Endothelial cell of umbilical vein (primary cell): ENCODE measurements around the gene EDA. TPM values are rescaled to one million over a fixed set of nuclear protein-coding genes. Genes with fewer than 3 reads are reported as not detected.

Experiments
- BruUV-seq: library from RNA; stranded (reverse); fragments of 400-500 nt; replicated peaks from 2 replicates; lab custom pipeline; 2021; lab: Mats Ljungman, UMichigan
- CTCF ChIA-PET: fragments of 300-600, 350-600 bp; sonication (Branson Sonifier 250); formaldehyde crosslinking; loops from one replicate; lab custom pipeline; 2021; ENCODE audit warnings: antibody characterized with exemption, inconsistent platforms; lab: Charles Lee
- POLR2A ChIA-PET: fragments of 300-600, 350-600 bp; sonication (Branson Sonifier 250); formaldehyde crosslinking; loops from one replicate; lab custom pipeline; 2021; ENCODE audit warnings: antibody characterized with exemption, inconsistent platforms; lab: Charles Lee
- DNase-seq: peaks from one replicate; pipeline ENCODE4 v3.0.0-alpha.2; 2011; ENCODE audit warnings: low read depth, low spot score
- FAIRE-seq: peaks from 2 replicates; lab custom pipeline; 2011; peaks lifted over from hg19 to GRCh38; lab: Jason Lieb, UNC
- H2AFZ ChIP-seq: 2 replicates; pipeline ENCODE4 v1.6.0; 2012; ENCODE audit warnings: low read depth, low read length, control low read depth, inconsistent platforms
- H3K27ac ChIP-seq: 2 replicates; pipeline ENCODE4 v1.5.1; 2011; ENCODE audit warnings: low read depth, mild to moderate bottlenecking, control low read depth, low read length, moderate library complexity; ENCODE audit not compliant: insufficient read depth
- H3K27me3 ChIP-seq, 2 experiments: 2 replicates each; pipeline versions ENCODE4 v1.6.0 to v1.6.1; 2011; ENCODE audit warnings: low read length in 2 of 2, mixed read lengths in 1 of 2; ENCODE audit not compliant: control insufficient read depth in 2 of 2, insufficient read depth in 2 of 2
- H3K36me3 ChIP-seq, 2 experiments: 2 replicates in 1 of 2; 3 replicates in 1 of 2; pipeline ENCODE4 v1.5.1; 2011; ENCODE audit warnings: low read length in 2 of 2, mild to moderate bottlenecking in 1 of 2, moderate library complexity in 1 of 2; ENCODE audit not compliant: control insufficient read depth in 2 of 2, insufficient read depth in 2 of 2; ENCODE audit errors: extremely low read depth in 1 of 2
- H3K4me1 ChIP-seq: 3 replicates; pipeline ENCODE4 v1.5.1; 2011; ENCODE audit warnings: mild to moderate bottlenecking, low read length; ENCODE audit not compliant: control insufficient read depth, insufficient read depth; ENCODE audit errors: extremely low read depth
- H3K4me2 ChIP-seq: 2 replicates; pipeline ENCODE4 v1.6.1; 2011; ENCODE audit warnings: low read length, control low read depth, mixed read lengths; ENCODE audit not compliant: insufficient read depth
- H3K4me3 ChIP-seq, 3 experiments: fragments of 200-600 bp in 1 of 3; sonication (generic), shearing (Covaris generic) in 1 of 3; replicated peaks in 1 of 3; 2 replicates each; pipeline ENCODE4 v1.5.1; 2011 to 2016; ENCODE audit warnings: control low read depth in 3 of 3, low read length in 3 of 3, mild to moderate bottlenecking in 2 of 3, inconsistent platforms in 1 of 3, low read depth in 1 of 3, moderate library complexity in 1 of 3; ENCODE audit not compliant: insufficient read depth in 1 of 3
- H3K79me2 ChIP-seq: 2 replicates; pipeline ENCODE4 v1.6.0; 2012; ENCODE audit warnings: low read length, inconsistent platforms; ENCODE audit not compliant: control insufficient read depth, insufficient read depth
- H3K9ac ChIP-seq: replicated peaks from 2 replicates; pipeline ENCODE3; 2011; ENCODE audit warnings: low read length, control low read depth; ENCODE audit not compliant: insufficient read depth; ENCODE audit errors: extremely low read depth
- H3K9me1 ChIP-seq: replicated peaks from 3 replicates; pipeline ENCODE4 v1.6.0; 2011; ENCODE audit warnings: mild to moderate bottlenecking, low read length; ENCODE audit not compliant: control insufficient read depth, insufficient read depth; ENCODE audit errors: extremely low read depth
- H3K9me3 ChIP-seq: replicated peaks from 2 replicates; pipeline ENCODE4 v1.5.1; 2012; ENCODE audit warnings: low read length, inconsistent platforms; ENCODE audit not compliant: control insufficient read depth, insufficient read depth
- H4K20me1 ChIP-seq: replicated peaks from 2 replicates; pipeline ENCODE3; 2011; ENCODE audit warnings: mild to moderate bottlenecking, low read length; ENCODE audit not compliant: control insufficient read depth, insufficient read depth; ENCODE audit errors: extremely low read depth
- CTCF ChIP-seq, 2 donors: IDR thresholded peaks; 1 replicate in 1 of 2; 2 replicates in 1 of 2; pipeline ENCODE4 v1.5.1; 2011; ENCODE audit warnings: low read length in 2 of 2, mild to moderate bottlenecking in 2 of 2, moderate library complexity in 2 of 2, control low read depth in 1 of 2, inconsistent platforms in 1 of 2, low read depth in 1 of 2; ENCODE audit not compliant: insufficient read depth in 1 of 2; ENCODE audit errors: extremely low read depth in 1 of 2
- EZH2 ChIP-seq: IDR thresholded peaks from 2 replicates; pipeline ENCODE4 v1.6.1; 2012; ENCODE audit warnings: borderline replicate concordance, low read depth, mild to moderate bottlenecking, moderate library complexity, low read length, inconsistent platforms; ENCODE audit not compliant: severe bottlenecking
- FOS ChIP-seq: IDR thresholded peaks from 2 replicates; pipeline ENCODE4 v1.6.1; 2011; ENCODE audit warnings: mild to moderate bottlenecking, low read length, moderate library complexity, borderline replicate concordance; ENCODE audit not compliant: insufficient read depth
- GATA2 ChIP-seq: IDR thresholded peaks from 2 replicates; pipeline ENCODE4 v1.7.0; 2011; ENCODE audit warnings: low read depth, mild to moderate bottlenecking, moderate library complexity, mixed read lengths, low read length; ENCODE audit not compliant: insufficient read length, insufficient read depth
- JUN ChIP-seq: IDR thresholded peaks from 2 replicates; pipeline ENCODE4 v1.6.1; 2011; ENCODE audit warnings: borderline replicate concordance, low read depth; ENCODE audit not compliant: insufficient read length, insufficient read depth
- MAX ChIP-seq: IDR thresholded peaks from 2 replicates; pipeline ENCODE4 v1.6.1; 2011; ENCODE audit not compliant: insufficient read depth, insufficient read length
- MYC ChIP-seq: IDR thresholded peaks from one replicate; pipeline ENCODE4 v1.6.1; 2011; ENCODE audit warnings: mild to moderate bottlenecking, low read depth, low read length
- POLR2A ChIP-seq: IDR thresholded peaks from 2 replicates; pipeline ENCODE4 v1.6.1; 2012; ENCODE audit warnings: low read depth, mild to moderate bottlenecking, control low read depth, low read length
- POLR2AphosphoS5 ChIP-seq: IDR thresholded peaks from 2 replicates; pipeline ENCODE4 v1.6.1; 2012; ENCODE audit warnings: low read depth, mild to moderate bottlenecking, control low read depth, low read length, moderate library complexity; ENCODE audit not compliant: insufficient read depth
- dilution Hi-C: fragments of 300-500 bp; cut with MboI; formaldehyde crosslinking; loops from one replicate; pipeline ENCODE4 v1.15.0; 2019; ENCODE audit warnings: low sequenced_read_pairs; ENCODE audit not compliant: extremely low pct_ligation_motif_present
- intact Hi-C: fragments of 100-400 bp; cut with micrococcal nuclease; formaldehyde crosslinking; loops from one replicate; pipeline ENCODE4 v1.10.0; 2022
- polyA plus RNA-seq, 4 experiments: library from polyadenylated mRNA; depleted of rRNA in 3 of 4; stranded (reverse) in 3 of 4; unstranded in 1 of 4; fragments of >200 nt; gene quantifications; 2 replicates each; pipeline versions ENCODE4 v1.2.1 to v1.2.3, GENCODE V29; 2011 to 2012; ENCODE audit warnings: missing spikeins in 1 of 4
- total RNA-seq: library from RNA; stranded (reverse); gene quantifications from 2 replicates; pipeline ENCODE4 v1.2.3, GENCODE V29; 2021

Gene EDA
- total and polyA plus RNA-seq, 2 donors (not counting 3 experiments of a cell fraction or from before 2014, with no cell fraction given), result 0.37 to 1.2 TPM

GRCh38 chrX:69988955-69989394 is 373.1 kb downstream of the EDA start:
- TF ChIP-seq EZH2 (no peak), POLR2A (no peak), JUN (peak; percentile 67), POLR2AphosphoS5 (peak; percentile 48), FOS (peak; percentile 60), GATA2 (peak; percentile 57)
- Histone ChIP-seq H3K9me1 (no peaks in the 10 kb centered on the region), H3K79me2 (no peaks in the 10 kb centered on the region), H3K9me3 (no peaks in the 10 kb centered on the region), H4K20me1 (no peaks in the 10 kb centered on the region), H3K4me3 (no peak overlapping the region), H3K27me3 (no peaks in the 10 kb centered on the region), H3K9ac (no peak overlapping the region), H2AFZ (no peak overlapping the region), H3K36me3 (no peaks in the 10 kb centered on the region), H3K4me2 (no peak overlapping the region), H3K27ac (no peak overlapping the region), H3K4me1 (peaks cover 15% of the 10 kb centered on the region)
- DNase-seq (peak; percentile 77), FAIRE-seq (peak; percentile 95)
- POLR2A ChIA-PET, result no interaction called here
- BruUV-seq, result no TSS peak
- CTCF ChIA-PET, result interaction anchor here (1.8 to 2.2 kb wide), 2 partner anchors 40 to 42 kb away, joined by 4 to 9 read pairs; no protein-coding TSS in a partner anchor
- dilution Hi-C loops (no loop called here), intact Hi-C loops (loop anchor here (2.0 kb wide), 1 partner anchor 38 kb away; no protein-coding TSS in a partner anchor)

GRCh38 chrX:69991685-69992084 is 375.8 kb downstream of the EDA start:
- Histone ChIP-seq H3K36me3 (no peaks in the 10 kb centered on the region), H3K9ac (no peak overlapping the region), H2AFZ (no peak overlapping the region), H3K79me2 (no peaks in the 10 kb centered on the region), H3K4me3 (no peak overlapping the region), H3K27me3 (no peaks in the 10 kb centered on the region), H3K4me2 (no peak overlapping the region), H3K9me3 (no peaks in the 10 kb centered on the region), H3K9me1 (no peaks in the 10 kb centered on the region), H4K20me1 (no peaks in the 10 kb centered on the region), H3K27ac (no peak overlapping the region), H3K4me1 (peaks cover 15% of the 10 kb centered on the region)
- DNase-seq (no peak), FAIRE-seq (no peak)
- ChIA-PET POLR2A (no interaction called here), CTCF (no interaction called here)
- dilution Hi-C loops (no loop called here), intact Hi-C loops (no loop called here)
- TF ChIP-seq FOS (no peak), MAX (no peak), CTCF (IDR thresholded peaks at IDR 0.05; ENCODE audit: extremely low read depth in 1 of 2, insufficient read depth in 1 of 2, low read depth in 1 of 2, low read length in 2 of 2) (no peak), POLR2AphosphoS5 (no peak), POLR2A (no peak), JUN (no peak), EZH2 (no peak), GATA2 (no peak), MYC (no peak)
- no TSS peak for BruUV-seq
